HG03159 (cell line): Measurements from ENCODE around the gene TMEM156.
A peak's percentile ranks its signal among the peaks of the same experiment; 100 is the strongest.
"Not testable (repeated sequence)": the region's sequence is repeated elsewhere in the genome, so short reads cannot be mapped to it uniquely, and the experiment has no call there.

ENCODE experiments used
- ATAC-seq: cut with Tn5 transposase; IDR thresholded peaks from one replicate; pipeline ENCODE4 v1.9.1; 2021; ENCODE audit warnings: mild to moderate bottlenecking, moderate library complexity; ENCODE audit not compliant: unreplicated experiment

TMEM156 gene

DNA sequence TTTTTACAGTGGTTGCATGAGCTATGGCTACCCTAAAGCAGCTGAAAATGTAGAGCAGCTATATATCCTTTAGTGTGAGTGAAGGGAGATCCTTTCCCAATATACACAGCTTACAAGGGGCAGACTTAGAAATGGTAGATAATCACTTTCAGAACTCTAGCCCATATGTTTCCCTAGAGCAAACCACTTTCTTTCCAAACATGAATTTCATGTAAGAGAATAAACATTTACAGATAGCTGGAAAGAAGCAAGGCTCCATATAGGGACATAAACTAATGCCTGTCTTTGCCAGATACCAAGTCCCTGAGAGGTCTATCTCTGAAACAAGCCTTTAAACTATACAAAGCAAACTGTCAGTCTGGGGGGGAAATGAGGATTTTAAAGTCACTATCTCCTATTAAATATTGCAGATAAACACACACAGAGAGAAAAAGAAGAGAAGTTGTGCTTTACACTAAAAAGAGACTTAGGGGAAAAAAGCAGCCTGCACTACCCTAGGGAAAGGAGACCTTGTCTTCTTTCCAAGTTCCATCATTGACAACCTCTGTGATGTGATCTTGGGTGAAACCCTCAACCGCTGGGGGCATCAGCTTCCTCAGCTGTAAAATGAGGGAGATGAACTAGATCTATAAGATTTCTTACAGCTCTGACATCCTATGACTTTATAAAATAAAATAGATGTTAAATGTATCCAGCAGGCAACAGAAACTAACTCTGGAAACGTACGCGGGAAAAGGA lies 73.6 kb downstream of the TMEM156 start:
- no peak for ATAC-seq

DNA sequence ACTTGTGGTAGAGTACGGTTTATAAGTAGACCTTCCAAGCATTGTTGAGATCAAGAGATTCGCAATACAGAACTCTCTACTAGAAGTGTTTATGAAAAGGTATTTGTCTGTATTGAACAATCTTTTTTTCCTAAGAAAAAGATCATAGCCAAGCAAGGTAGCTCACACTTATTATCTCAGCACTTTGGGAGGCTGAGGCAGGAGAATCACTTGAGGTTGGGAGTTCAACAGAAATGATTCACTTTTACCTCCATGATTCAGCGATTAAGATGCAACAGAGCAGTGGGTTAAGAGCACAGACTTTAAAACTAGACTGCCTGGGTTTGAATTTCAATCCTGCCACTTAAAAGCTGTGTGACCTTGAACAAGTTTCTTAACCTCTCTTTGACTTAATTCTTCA lies 74.3 kb downstream of the TMEM156 start:
- no peak for ATAC-seq

DNA sequence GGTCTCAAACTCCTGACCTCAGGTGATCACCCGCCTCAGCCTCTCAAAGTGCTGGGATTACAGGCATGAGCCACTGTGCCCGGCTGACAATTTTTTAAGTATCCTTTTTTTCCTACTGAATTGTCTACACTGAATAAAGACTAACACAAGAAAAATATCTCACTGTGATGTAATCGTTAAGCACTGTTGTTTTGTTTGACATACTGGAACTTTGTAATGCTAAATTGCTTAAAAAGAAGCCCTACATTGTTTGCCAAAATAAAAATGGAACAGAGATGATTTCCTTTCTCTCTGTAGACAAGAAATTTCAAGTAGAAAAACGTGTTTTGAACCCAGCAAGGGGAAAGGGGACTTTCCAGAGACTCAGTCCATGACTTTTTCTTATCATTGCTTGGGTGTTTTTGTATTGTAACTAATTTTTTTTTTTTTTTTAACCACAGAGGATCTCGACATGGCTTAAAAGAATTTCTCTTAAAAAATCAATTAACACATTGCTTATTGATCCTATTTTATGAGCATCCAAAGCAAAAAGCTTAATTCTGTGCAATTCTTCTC lies 74.9 kb downstream of the TMEM156 start:
- ATAC-seq = no peak

GRCh38 chr4:38955957-38956356 lies 76.3 kb downstream of the TMEM156 start:
- ATAC-seq = no peak

- ATAC-seq = no peak
Observed at GRCh38 chr4:38954727-38955126, 77.5 kb downstream of the TMEM156 start.

DNA sequence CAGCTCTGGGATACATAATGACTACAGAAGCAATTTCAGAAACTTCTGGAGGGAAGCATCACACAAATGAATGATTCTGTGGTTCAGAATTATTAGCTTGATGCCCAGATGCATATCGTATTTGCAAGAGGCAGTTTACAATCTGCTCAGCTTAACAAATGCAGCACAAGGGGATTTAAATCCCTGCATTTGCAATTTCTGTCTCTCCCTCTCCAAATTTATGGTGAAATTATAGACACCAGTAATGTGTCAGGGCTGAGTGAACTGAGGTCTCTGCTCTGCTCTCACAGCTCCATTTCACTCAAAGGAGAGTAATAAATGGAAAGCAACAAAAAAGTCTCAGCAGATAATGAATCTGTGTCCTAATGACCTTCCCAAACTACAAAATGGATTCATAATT lies 80.2 kb downstream of the TMEM156 start:
- no peak for ATAC-seq

DNA sequence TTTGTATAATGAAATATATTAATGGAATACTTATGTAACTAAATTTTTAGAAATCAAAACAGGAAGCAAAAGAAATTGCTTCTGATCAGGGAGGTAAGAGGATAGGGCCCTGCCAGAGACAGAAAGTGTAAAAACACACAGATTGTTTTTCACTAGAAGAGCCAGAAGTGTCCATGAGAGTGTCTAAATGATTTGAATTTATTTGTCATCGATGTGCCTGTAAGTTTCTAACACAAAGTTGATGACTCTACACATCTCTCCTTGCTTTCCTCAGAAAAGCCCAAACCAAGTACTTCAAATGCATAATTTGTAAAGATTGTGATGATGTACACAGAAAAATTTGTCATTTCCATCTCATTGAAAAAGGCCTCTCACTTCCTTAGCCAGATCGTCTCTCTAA lies 80.6 kb downstream of the TMEM156 start:
- no peak for ATAC-seq

DNA sequence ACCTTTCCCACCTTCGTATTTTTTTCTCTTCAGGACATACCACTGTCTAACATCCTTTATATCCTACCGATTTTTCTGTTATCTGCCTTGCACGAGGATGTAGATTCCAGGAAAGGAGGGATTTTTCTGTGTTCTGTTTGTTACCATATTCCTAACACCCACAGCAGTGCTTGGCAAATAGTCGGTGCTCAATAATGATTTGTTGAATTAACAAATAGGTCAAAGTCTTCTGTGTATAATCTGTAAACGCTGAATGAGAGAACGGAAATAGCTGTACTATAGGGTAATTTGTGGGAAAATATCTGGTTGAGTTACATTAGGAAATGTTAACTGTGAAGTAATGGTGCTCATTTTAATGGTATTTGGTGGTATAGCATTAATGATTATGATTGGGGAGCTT lies 81.5 kb downstream of the TMEM156 start:
- no peak for ATAC-seq

- ATAC-seq = no peak
Observed at GRCh38 chr4:38950159-38950558, 82.0 kb downstream of the TMEM156 start.

DNA sequence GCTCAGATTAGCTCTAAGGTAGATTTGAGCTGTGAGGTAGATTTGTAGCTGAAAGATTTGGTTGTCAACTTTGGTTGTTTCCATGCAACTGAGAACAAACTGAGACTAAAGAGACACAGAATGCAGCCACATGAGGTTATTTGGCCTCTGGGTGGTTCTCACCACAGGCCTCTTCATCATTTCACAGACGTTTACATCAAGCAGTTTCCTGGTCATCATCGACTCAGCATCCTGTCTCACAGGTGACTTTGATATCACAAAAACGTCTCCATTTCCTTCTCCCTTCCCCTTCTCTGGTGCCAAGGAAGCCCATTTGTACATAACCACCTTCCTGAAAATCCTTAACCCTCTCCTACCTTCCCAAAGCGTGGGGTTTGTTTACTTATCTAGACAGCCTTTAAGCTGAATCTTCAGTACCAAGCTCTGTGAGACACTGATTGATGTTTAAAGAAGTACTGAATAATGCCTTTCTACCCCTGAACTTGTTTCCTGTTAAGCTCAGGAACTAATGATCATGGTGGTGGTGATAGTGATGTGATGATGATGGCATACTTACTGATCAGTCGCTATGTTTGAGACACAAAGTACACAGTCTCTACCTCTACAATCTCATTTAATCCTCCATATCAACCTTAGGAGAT lies 82.7 kb downstream of the TMEM156 start:
- ATAC-seq = no peak

DNA sequence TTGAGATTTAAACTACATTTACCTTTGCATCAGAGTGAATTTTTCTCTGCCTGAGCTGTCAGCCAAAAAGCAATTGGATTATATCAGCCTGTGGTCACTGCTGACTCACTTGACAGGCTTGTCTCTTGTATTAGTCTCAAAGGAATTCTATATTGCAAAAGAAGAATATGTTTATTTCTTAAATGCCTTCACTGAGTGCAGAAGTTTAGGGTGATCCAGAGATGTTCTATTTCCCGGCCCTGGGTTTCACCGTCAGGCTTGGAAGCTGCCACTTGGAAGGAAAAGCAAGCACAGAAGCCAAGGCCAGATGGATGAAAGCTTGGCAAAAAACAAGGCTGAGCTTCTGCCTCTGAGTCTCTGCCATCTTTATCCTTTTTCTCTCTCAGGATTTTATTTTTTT lies 83.7 kb downstream of the TMEM156 start:
- no peak for ATAC-seq

DNA sequence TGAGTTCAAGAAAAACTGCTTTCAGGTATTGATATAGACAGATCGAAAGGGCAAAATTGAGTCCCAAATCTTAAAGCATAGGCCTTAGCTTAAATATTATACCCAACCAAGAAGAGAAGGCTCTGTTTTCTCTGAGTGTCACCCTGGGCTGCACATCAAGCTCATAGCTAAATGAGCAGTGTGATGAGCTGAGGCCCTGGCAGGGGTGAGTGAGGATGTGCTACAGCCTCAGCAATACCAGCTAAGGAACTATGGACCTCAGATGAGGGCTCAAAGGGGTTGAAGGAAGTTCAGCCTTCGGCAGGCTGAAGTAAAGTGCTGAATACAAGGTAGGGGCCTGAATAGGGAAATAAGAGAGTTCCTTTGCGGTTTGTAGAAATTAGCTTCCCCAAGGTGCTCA lies 85.3 kb downstream of the TMEM156 start:
- ATAC-seq = no peak

DNA sequence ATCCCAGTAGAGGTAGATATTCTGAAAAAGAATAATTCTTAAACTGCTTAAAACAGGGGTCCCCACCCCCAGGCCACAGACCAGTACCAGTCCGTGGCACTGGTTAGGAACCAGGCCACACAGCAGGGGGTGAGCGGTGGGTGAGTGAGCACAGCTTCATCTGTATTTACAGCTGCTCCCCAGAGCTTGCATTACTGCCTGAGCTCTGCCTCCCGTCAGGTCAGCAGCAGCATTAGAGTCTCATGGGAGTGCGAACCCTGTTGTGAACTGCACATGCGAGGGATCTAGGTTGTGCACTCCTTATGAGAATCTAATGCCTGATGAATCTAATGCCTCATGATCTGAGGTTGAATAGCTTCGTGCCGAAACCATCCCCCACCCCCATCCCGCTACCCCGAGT lies 87.8 kb downstream of the TMEM156 start:
- no peak for ATAC-seq

GRCh38 chr4:38943343-38943742 lies 88.9 kb downstream of the TMEM156 start:
- no peak for ATAC-seq

DNA sequence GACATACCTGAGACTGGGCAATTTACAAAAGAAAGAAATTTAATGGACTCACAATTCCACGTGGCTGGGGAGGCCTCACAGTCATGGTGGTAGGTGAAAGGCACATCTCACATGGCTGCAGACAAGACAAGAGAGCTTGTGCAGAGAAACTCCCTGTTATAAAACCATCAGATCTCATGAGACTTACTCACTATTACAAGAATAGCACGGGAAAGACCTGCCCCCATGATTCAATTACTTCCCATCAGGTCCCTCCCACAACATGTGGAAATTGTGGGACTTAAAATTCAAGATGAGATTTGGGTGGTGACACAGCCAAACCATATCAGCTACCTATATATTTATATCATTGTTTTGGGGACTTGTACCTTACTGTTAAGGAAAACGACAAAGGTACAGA lies 90.3 kb downstream of the TMEM156 start:
- not testable (repeated sequence) for ATAC-seq

- ATAC-seq = no peak
Observed at GRCh38 chr4:38940476-38940875, 91.7 kb downstream of the TMEM156 start.

GRCh38 chr4:38939165-38939564 lies 93.0 kb downstream of the TMEM156 start:
- ATAC-seq = peak; percentile 92

GRCh38 chr4:38935391-38936073 lies 96.7 kb downstream of the TMEM156 start:
- ATAC-seq = no peak

DNA sequence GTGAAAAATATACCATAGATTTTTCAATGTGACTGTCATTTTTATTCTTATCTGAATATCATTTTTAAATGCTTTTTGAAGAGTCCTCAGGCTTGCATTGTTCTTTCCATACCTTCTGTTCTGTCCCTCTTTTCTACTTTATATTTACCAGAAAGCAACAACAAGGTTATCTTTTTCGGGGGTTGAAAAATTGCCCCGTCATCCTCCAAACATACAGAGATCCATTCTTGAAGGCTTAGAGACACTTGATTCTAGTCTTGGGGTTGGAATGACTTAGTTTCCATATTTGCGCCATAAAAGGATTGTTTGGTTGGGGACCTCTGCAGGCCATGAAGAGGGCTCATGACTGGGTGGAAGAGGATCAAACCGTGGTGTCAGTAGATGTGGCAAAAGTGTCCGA lies 101.1 kb downstream of the TMEM156 start:
- ATAC-seq = no peak

DNA sequence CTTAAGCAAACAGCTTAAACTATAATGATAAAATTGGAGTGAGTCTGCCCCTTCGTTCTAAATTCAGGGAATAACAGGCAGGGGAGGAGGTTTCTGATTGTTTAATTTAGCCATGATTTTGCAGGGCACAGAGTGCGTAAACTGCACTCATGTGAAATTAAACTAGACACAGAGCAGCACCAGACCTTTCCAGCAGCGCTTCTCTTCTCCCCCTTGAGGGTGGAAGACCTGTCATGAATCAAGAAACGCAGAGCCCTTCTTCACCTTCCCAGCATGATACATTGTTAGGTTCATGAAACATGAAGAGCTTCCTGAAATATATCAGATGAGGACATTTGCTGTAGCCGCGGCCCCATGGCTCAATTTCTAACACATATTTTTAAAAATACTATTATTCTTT lies 101.5 kb downstream of the TMEM156 start:
- ATAC-seq = no peak

DNA sequence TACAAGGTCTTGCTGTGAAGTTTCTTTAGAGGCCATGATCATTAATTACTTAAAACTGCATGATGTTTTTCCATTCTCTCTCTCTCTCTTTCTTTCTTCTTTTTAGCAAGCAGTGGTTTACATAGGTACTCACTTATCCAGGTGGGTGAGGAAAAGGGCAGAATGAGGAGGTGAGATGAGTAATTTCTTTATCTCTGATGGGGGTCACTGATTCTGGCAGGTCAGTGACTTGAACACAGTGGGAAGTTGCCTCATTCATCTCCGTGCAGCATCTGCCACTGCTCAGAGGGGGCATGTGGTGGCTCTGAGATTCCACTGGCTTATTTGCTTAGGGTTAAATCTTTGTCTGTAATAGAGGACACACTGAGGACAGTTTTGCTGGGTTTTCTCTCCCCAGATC lies 102.0 kb downstream of the TMEM156 start:
- ATAC-seq = peak; percentile 70

- ATAC-seq = no peak
Observed at GRCh38 chr4:38928974-38929373, 103.2 kb downstream of the TMEM156 start.
